ENCODE results near the gene RBM5. TPM values are rescaled to one million over a fixed set of nuclear protein-coding genes. Genes with fewer than 3 reads are reported as not detected.

Gene RBM5
- total RNA-seq, 4 donors from 2014 or later: 78.0 to 161 (median 95.8) TPM

GRCh38 chr3:50167069-50167840 lies 78.5 kb downstream of the RBM5 start:
- Histone ChIP-seq H3K36me3 (no peaks in the 10 kb centered on the region), H3K4me3 (no peak overlapping the region), H3K9me3 (no peaks in the 10 kb centered on the region), H3K27me3 (no peaks in the 10 kb centered on the region), H3K27ac (replicated peaks in 1 of 4) (peak overlapping the region; percentile 84 to 87 (median 85)), H3K4me1 (peaks cover 83 to 95% (median 89%) of the 10 kb centered on the region in 4 donors)
- 72% methylated on average over 10 of the region's 16 CpGs for whole genome bisulfite sequencing
- no peak for TF ChIP-seq EP300 (IDR thresholded peaks at IDR 0.05)
- peak in 1 of 2 donors; percentile 29 for TF ChIP-seq POLR2AphosphoS5 (IDR thresholded peaks at IDR 0.05)
- intact Hi-C loops (cut with DNase I): no loop called here
- DNase-seq (ENCODE audit: extremely low spot score): no peak

DNA sequence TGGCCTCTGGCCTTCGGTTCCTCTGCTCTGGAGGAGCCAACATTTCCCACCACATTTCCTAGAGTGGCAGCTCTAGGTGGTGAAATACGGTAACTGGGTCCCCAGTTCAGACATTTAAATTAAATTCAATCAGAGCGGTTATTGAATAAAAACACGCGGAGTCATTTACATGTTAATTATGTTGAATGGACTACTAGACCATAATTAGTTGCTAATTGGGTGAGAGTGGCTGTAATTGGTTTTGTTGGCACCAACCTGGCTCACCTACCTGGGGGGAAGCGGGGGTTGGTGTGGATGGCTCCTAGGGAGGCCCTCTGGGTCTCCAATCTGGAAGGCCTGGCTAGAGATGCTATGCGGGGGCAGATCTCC lies 79.1 kb downstream of the RBM5 start:
- no peak overlapping the region for H3K4me3 ChIP-seq
- no peak for DNase-seq (ENCODE audit: extremely low spot score)
- no peaks in the 10 kb centered on the region for H3K36me3 ChIP-seq
- WGBS: 94% methylated on average over 7 of the region's 7 CpGs
- TF ChIP-seq, protein P1, sequence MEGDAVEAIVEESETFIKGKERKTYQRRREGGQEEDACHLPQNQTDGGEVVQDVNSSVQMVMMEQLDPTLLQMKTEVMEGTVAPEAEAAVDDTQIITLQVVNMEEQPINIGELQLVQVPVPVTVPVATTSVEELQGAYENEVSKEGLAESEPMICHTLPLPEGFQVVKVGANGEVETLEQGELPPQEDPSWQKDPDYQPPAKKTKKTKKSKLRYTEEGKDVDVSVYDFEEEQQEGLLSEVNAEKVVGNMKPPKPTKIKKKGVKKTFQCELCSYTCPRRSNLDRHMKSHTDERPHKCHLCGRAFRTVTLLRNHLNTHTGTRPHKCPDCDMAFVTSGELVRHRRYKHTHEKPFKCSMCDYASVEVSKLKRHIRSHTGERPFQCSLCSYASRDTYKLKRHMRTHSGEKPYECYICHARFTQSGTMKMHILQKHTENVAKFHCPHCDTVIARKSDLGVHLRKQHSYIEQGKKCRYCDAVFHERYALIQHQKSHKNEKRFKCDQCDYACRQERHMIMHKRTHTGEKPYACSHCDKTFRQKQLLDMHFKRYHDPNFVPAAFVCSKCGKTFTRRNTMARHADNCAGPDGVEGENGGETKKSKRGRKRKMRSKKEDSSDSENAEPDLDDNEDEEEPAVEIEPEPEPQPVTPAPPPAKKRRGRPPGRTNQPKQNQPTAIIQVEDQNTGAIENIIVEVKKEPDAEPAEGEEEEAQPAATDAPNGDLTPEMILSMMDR (IDR thresholded peaks at IDR 0.05): no peak
- TF ChIP-seq POLR2AphosphoS5 (IDR thresholded peaks at IDR 0.05) (no peak), POLR2A (IDR thresholded peaks at IDR 0.05; ENCODE audit: low read depth) (no peak), EP300 (IDR thresholded peaks at IDR 0.05) (no peak)
- H3K4me1 ChIP-seq: peaks cover 82 to 95% (median 89%) of the 10 kb centered on the region in 4 donors
- no peaks in the 10 kb centered on the region for H3K9me3 ChIP-seq
- H3K27ac ChIP-seq (replicated peaks in 1 of 4): peak overlapping the region; percentile 22 to 87 (median 85)
- intact Hi-C loops (cut with DNase I): no loop called here
- no peaks in the 10 kb centered on the region for H3K27me3 ChIP-seq

DNA sequence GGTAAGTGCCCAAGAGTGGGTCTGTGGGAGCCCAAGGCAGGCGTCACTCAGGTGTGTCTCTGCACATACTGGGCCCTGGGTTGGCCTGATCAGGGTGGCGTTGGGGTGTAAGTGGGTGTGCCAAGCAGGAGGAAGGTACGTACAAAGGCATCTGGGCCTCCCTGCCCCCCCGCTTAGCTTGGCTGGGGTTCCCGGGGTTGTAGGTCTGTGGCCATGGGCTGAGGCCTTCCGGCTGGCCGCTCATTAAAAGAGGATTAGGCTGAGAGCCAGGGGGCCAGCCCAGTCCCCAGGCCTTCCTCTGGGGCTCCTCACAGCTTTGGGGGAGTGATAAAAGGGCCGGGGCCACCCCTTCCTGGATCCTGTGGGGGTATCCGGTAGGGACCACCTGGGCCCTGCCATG lies 79.7 kb downstream of the RBM5 start:
- DNase-seq (ENCODE audit: extremely low spot score): no peak
- H3K36me3 ChIP-seq: no peaks in the 10 kb centered on the region
- no peaks in the 10 kb centered on the region for H3K9me3 ChIP-seq
- intact Hi-C loops (cut with DNase I): no loop called here
- H3K4me1 ChIP-seq: peaks cover 76 to 91% (median 87%) of the 10 kb centered on the region in 4 donors
- 80% methylated on average over 4 of the region's 9 CpGs for WGBS
- H3K27me3 ChIP-seq: no peaks in the 10 kb centered on the region
- H3K4me3 ChIP-seq: no peak overlapping the region
- TF ChIP-seq POLR2AphosphoS5 (IDR thresholded peaks at IDR 0.05) (peak in 1 of 2 donors; percentile 16), POLR2A (IDR thresholded peaks at IDR 0.05; ENCODE audit: low read depth) (no peak)
- peak overlapping the region; percentile 22 to 87 (median 85) for H3K27ac ChIP-seq (replicated peaks in 1 of 4)

Other genes with a start within 250 kb of the RBM5 start
- gene TRAIP, start 232.4 kb upstream of the RBM5 start, total RNA-seq: 1 to 10 TPM in 2 of 4 donors, under 1 TPM in 1, not detected in 1; 0.84 to 1.4 (median 1.3) TPM
- under 1 TPM in 1 of 4 donors, not detected in 3; 0.13 TPM for gene CAMKV, start 219.0 kb upstream of the RBM5 start, total RNA-seq
- gene MST1R, start 185.0 kb upstream of the RBM5 start, total RNA-seq: 1 to 10 TPM; 1.7 to 6.6 (median 3.6) TPM
- gene MON1A, start 159.1 kb upstream of the RBM5 start, total RNA-seq: 10 to 100 TPM in 3 of 4 donors, 1 to 10 TPM in 1; 9.9 to 19.1 (median 15.7) TPM
- gene RBM6, start 148.8 kb upstream of the RBM5 start, total RNA-seq: 100 to 1,000 TPM in 1 of 4 donors, 10 to 100 TPM in 3; 57.9 to 100 (median 66.9) TPM
- 10 to 100 TPM; 11.9 to 46.5 (median 23.3) TPM for gene SEMA3F, start 66.4 kb downstream of the RBM5 start, total RNA-seq
- not detected for gene GNAT1, start 102.7 kb downstream of the RBM5 start, total RNA-seq
- under 1 TPM in 2 of 4 donors, not detected in 2; 0.11 to 0.39 TPM for gene SLC38A3, start 116.4 kb downstream of the RBM5 start, total RNA-seq
- gene GNAI2, start 147.3 kb downstream of the RBM5 start, total RNA-seq: 100 to 1,000 TPM; 149 to 297 (median 239) TPM
- gene SEMA3B, start 180.2 kb downstream of the RBM5 start, total RNA-seq: 10 to 100 TPM; 37.4 to 66.6 (median 46.4) TPM
- not detected for gene LSMEM2, start 190.2 kb downstream of the RBM5 start, total RNA-seq
- gene IFRD2, start 203.5 kb downstream of the RBM5 start, total RNA-seq: 100 to 1,000 TPM in 1 of 4 donors, 10 to 100 TPM in 3; 49.4 to 106 (median 85.8) TPM
- gene HYAL3, start 210.5 kb downstream of the RBM5 start, total RNA-seq: 1 to 10 TPM; 2.1 to 6.7 (median 3.4) TPM
- 1 to 10 TPM; 6.8 to 9.5 (median 8.0) TPM for gene NAA80, start 210.5 kb downstream of the RBM5 start, total RNA-seq
- gene HYAL1, start 214.7 kb downstream of the RBM5 start, total RNA-seq: 10 to 100 TPM in 1 of 4 donors, 1 to 10 TPM in 3; 8.3 to 15.6 (median 9.0) TPM
- 100 to 1,000 TPM in 2 of 4 donors, 10 to 100 TPM in 2; 37.4 to 114 (median 97.2) TPM for gene HYAL2, start 233.8 kb downstream of the RBM5 start, total RNA-seq
- gene TUSC2, start 239.3 kb downstream of the RBM5 start, total RNA-seq: 10 to 100 TPM; 18.7 to 40.6 (median 37.5) TPM

Data from esophagus muscularis mucosa (tissue), 4 donors.